ENCODE data around the gene LEMD2. TPM values are rescaled to one million over a fixed set of nuclear protein-coding genes. Genes with fewer than 3 reads are reported as not detected.

The LEMD2 gene
- total and polyA plus RNA-seq, 9 of the 15 experiments (the other 6 are each of a cell fraction or from before 2014, with no cell fraction given) = 0.32 to 46.3 (median 30.8) TPM

DNA sequence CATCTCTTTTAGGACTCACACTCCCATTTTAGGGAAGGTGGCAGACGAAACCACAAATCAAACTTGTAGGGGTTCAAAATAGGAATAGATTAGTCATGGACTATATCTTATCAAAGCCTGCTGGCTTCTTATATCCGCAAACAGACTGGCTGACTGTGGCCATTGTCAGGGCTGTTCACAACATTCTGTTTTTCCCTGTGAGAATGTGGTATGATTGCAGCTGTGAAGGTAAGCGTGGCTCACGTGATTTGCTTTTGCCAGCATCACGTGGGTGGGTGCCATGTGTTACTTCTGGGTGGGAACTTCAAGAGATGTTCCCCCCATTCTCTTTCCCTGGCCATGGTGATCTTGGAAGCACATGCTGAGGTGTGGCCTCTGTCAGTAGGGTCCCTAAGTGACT is 48.1 kb downstream of the LEMD2 start (continued):
- TF ChIP-seq, protein P1, sequence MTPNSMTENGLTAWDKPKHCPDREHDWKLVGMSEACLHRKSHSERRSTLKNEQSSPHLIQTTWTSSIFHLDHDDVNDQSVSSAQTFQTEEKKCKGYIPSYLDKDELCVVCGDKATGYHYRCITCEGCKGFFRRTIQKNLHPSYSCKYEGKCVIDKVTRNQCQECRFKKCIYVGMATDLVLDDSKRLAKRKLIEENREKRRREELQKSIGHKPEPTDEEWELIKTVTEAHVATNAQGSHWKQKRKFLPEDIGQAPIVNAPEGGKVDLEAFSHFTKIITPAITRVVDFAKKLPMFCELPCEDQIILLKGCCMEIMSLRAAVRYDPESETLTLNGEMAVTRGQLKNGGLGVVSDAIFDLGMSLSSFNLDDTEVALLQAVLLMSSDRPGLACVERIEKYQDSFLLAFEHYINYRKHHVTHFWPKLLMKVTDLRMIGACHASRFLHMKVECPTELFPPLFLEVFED (CRISPR knock-in tag; conservative IDR thresholded peaks at IDR 0.05) = no peak
- TF ChIP-seq, protein P2, sequence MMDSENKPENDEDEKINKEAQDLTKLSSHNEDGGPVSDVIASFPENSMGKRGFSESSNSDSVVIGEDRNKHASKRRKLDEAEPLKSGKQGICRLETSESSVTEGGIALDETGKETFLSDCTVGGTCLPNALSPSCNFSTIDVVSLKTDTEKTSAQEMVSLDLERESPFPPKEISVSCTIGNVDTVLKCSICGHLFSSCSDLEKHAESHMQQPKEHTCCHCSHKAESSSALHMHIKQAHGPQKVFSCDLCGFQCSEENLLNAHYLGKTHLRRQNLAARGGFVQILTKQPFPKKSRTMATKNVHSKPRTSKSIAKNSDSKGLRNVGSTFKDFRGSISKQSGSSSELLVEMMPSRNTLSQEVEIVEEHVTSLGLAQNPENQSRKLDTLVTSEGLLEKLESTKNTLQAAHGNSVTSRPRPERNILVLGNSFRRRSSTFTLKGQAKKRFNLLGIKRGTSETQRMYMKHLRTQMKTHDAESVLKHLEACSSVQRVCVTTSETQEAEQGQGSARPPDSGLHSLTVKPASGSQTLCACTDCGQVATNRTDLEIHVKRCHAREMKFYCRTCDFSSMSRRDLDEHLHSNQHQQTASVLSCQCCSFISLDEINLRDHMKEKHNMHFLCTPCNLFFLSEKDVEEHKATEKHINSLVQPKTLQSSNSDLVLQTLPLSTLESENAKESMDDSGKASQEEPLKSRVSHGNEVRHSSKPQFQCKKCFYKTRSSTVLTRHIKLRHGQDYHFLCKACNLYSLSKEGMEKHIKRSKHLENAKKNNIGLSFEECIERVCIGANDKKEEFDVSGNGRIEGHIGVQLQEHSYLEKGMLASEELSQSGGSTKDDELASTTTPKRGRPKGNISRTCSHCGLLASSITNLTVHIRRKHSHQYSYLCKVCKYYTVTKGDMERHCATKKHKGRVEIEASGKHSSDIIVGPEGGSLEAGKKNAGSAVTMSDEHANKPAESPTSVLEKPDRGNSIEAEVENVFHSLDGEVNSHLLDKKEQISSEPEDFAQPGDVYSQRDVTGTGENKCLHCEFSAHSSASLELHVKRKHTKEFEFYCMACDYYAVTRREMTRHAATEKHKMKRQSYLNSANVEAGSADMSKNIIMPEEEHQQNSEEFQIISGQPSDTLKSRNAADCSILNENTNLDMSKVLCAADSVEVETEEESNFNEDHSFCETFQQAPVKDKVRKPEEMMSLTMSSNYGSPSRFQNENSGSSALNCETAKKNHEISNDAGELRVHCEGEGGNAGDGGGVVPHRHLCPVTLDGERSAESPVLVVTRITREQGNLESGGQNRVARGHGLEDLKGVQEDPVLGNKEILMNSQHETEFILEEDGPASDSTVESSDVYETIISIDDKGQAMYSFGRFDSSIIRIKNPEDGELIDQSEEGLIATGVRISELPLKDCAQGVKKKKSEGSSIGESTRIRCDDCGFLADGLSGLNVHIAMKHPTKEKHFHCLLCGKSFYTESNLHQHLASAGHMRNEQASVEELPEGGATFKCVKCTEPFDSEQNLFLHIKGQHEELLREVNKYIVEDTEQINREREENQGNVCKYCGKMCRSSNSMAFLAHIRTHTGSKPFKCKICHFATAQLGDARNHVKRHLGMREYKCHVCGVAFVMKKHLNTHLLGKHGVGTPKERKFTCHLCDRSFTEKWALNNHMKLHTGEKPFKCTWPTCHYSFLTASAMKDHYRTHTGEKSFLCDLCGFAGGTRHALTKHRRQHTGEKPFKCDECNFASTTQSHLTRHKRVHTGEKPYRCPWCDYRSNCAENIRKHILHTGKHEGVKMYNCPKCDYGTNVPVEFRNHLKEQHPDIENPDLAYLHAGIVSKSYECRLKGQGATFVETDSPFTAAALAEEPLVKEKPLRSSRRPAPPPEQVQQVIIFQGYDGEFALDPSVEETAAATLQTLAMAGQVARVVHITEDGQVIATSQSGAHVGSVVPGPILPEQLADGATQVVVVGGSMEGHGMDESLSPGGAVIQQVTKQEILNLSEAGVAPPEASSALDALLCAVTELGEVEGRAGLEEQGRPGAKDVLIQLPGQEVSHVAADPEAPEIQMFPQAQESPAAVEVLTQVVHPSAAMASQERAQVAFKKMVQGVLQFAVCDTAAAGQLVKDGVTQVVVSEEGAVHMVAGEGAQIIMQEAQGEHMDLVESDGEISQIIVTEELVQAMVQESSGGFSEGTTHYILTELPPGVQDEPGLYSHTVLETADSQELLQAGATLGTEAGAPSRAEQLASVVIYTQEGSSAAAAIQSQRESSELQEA (IDR thresholded peaks at IDR 0.05; ENCODE audit: low read depth) = no peak
- TF ChIP-seq MYC (IDR thresholded peaks at IDR 0.05; ENCODE audit: low read depth, low read length) = no peak
- TF ChIP-seq MYC (CRISPR knock-in tag; IDR thresholded peaks at IDR 0.05; ENCODE audit: borderline replicate concordance, low read depth) = no peak
- no peak for TF ChIP-seq ZC3H11A (IDR thresholded peaks at IDR 0.05; ENCODE audit: low read depth, low read length)
- no peak for TF ChIP-seq GATAD2A (IDR thresholded peaks at IDR 0.05)
- TF ChIP-seq, protein P3, sequence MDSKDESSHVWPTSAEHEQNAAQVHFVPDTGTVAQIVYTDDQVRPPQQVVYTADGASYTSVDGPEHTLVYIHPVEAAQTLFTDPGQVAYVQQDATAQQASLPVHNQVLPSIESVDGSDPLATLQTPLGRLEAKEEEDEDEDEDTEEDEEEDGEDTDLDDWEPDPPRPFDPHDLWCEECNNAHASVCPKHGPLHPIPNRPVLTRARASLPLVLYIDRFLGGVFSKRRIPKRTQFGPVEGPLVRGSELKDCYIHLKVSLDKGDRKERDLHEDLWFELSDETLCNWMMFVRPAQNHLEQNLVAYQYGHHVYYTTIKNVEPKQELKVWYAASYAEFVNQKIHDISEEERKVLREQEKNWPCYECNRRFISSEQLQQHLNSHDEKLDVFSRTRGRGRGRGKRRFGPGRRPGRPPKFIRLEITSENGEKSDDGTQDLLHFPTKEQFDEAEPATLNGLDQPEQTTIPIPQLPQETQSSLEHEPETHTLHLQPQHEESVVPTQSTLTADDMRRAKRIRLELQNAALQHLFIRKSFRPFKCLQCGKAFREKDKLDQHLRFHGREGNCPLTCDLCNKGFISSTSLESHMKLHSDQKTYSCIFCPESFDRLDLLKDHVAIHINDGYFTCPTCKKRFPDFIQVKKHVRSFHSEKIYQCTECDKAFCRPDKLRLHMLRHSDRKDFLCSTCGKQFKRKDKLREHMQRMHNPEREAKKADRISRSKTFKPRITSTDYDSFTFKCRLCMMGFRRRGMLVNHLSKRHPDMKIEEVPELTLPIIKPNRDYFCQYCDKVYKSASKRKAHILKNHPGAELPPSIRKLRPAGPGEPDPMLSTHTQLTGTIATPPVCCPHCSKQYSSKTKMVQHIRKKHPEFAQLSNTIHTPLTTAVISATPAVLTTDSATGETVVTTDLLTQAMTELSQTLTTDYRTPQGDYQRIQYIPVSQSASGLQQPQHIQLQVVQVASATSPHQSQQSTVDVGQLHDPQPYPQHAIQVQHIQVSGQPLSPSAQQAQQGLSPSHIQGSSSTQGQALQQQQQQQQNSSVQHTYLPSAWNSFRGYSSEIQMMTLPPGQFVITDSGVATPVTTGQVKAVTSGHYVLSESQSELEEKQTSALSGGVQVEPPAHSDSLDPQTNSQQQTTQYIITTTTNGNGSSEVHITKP (IDR thresholded peaks at IDR 0.05; ENCODE audit: partially characterized antibody) = peak; percentile 41
- no peak for TF ChIP-seq KLF13 (tag; IDR thresholded peaks at IDR 0.05; ENCODE audit: borderline replicate concordance, low read depth)
- TF ChIP-seq TCF7L2 (IDR thresholded peaks at IDR 0.05; ENCODE audit: low read depth, low read length) = no peak
- TF ChIP-seq RB1 (IDR thresholded peaks at IDR 0.05; ENCODE audit: low read depth) = no peak
- no peak for TF ChIP-seq HMG20A (CRISPR knock-in tag; conservative IDR thresholded peaks at IDR 0.05)
- no peak for TF ChIP-seq NCOA1 (IDR thresholded peaks at IDR 0.05; ENCODE audit: low read depth)
- TF ChIP-seq TEAD1 (CRISPR knock-in tag; IDR thresholded peaks at IDR 0.05) = no peak
- no peak for TF ChIP-seq PHF8 (IDR thresholded peaks at IDR 0.05; ENCODE audit: borderline replicate concordance, low read length)
- TF ChIP-seq MEF2A (IDR thresholded peaks at IDR 0.05; ENCODE audit: control insufficient read depth, low read depth, low read length) = no peak
- no peak for TF ChIP-seq ZNF79 (CRISPR knock-in tag; IDR thresholded peaks at IDR 0.05; ENCODE audit: low read depth)

Data from K562 (cell line).